Measurements from ENCODE around the gene IL1RAP.
"Not testable (repeated sequence)": the region's sequence is repeated elsewhere in the genome, so short reads cannot be mapped to it uniquely, and the experiment has no call there.

The IL1RAP gene

GRCh38 chr3:190513409-190514370 is at the start of gene IL1RAP:
Gene IL1RAP, plus strand, starts transcription at chr3:190514085. Its CDS starts 50,205 bp downstream, at chr3:190564290.
- peak; percentile 89 to 94 for DNase-seq

GRCh38 chr3:190467922-190468321 is 46.0 kb upstream of the IL1RAP start:
- DNase-seq, result no peak

GRCh38 chr3:190473261-190473660 is 40.6 kb upstream of the IL1RAP start:
- not testable (repeated sequence) for DNase-seq

GRCh38 chr3:190481779-190482178 is 32.1 kb upstream of the IL1RAP start:
- no peak for DNase-seq

- peak; percentile 72 to 81 for DNase-seq
Observed at GRCh38 chr3:190485830-190486532, 27.9 kb upstream of the IL1RAP start.

- DNase-seq, result no peak
Observed at GRCh38 chr3:190486533-190486864, 27.4 kb upstream of the IL1RAP start.

- no peak for DNase-seq
Observed at GRCh38 chr3:190486908-190487607, 26.8 kb upstream of the IL1RAP start.

- no peak for DNase-seq
Observed at GRCh38 chr3:190491533-190492054, 22.3 kb upstream of the IL1RAP start.

GRCh38 chr3:190492129-190492528 is 21.8 kb upstream of the IL1RAP start:
- no peak for DNase-seq

- no peak for DNase-seq
Observed at GRCh38 chr3:190492966-190493365, 20.9 kb upstream of the IL1RAP start.

- no peak for DNase-seq
Observed at GRCh38 chr3:190494907-190495306, 19.0 kb upstream of the IL1RAP start.

- no peak for DNase-seq
Observed at GRCh38 chr3:190495354-190495753, 18.5 kb upstream of the IL1RAP start.

GRCh38 chr3:190495796-190496195 is 18.1 kb upstream of the IL1RAP start:
- DNase-seq, result no peak

- no peak for DNase-seq
Observed at GRCh38 chr3:190496859-190497258, 17.0 kb upstream of the IL1RAP start.

GRCh38 chr3:190497811-190498210 is 16.1 kb upstream of the IL1RAP start:
- no peak for DNase-seq

GRCh38 chr3:190498293-190498692 is 15.6 kb upstream of the IL1RAP start:
- DNase-seq, result no peak

GRCh38 chr3:190499122-190499521 is 14.8 kb upstream of the IL1RAP start:
- no peak for DNase-seq

- DNase-seq, result peak in 1 of 2 experiments; percentile 23
Observed at GRCh38 chr3:190502946-190503345, 10.9 kb upstream of the IL1RAP start.

GRCh38 chr3:190504354-190505125 is 9.3 kb upstream of the IL1RAP start:
- DNase-seq, result peak; percentile 67 to 78

- DNase-seq, result no peak
Observed at GRCh38 chr3:190505381-190506003, 8.4 kb upstream of the IL1RAP start.

GRCh38 chr3:190506271-190506670 is 7.6 kb upstream of the IL1RAP start:
- no peak for DNase-seq

- no peak for DNase-seq
Observed at GRCh38 chr3:190512666-190513065, 1.2 kb upstream of the IL1RAP start.
